HG03558 (cell line): ENCODE results near the gene KCNQ1.

ENCODE experiments used
- ATAC-seq: cut with Tn5 transposase; IDR thresholded peaks from one replicate; pipeline ENCODE4 v1.9.1; 2021; ENCODE audit warnings: moderate number of reproducible peaks; ENCODE audit not compliant: unreplicated experiment; ENCODE audit errors: extremely low read depth

KCNQ1 gene

GRCh38 chr11:2409611-2410468 lies 35.0 kb upstream of the KCNQ1 start:
- ATAC-seq: no peak

- no peak for ATAC-seq
These were observed 34.2 kb upstream of the KCNQ1 start for GRCh38 chr11:2410616-2411015.

- no peak for ATAC-seq
These were observed 33.1 kb upstream of the KCNQ1 start for GRCh38 chr11:2411446-2412305.

- no peak for ATAC-seq
These were observed 32.5 kb upstream of the KCNQ1 start for GRCh38 chr11:2412323-2412722.

- ATAC-seq: no peak
These were observed 30.8 kb upstream of the KCNQ1 start for GRCh38 chr11:2413742-2414579.

- ATAC-seq: no peak
These were observed 30.2 kb upstream of the KCNQ1 start for GRCh38 chr11:2414616-2415015.

GRCh38 chr11:2415171-2415570 lies 29.6 kb upstream of the KCNQ1 start:
- ATAC-seq: no peak

- ATAC-seq: no peak
These were observed 29.0 kb upstream of the KCNQ1 start for GRCh38 chr11:2415601-2416380.

GRCh38 chr11:2416765-2417164 lies 28.0 kb upstream of the KCNQ1 start:
- no peak for ATAC-seq

GRCh38 chr11:2417856-2418692 lies 26.7 kb upstream of the KCNQ1 start:
- ATAC-seq: no peak

GRCh38 chr11:2418693-2419360 lies 26.0 kb upstream of the KCNQ1 start:
- no peak for ATAC-seq

GRCh38 chr11:2419638-2420501 lies 24.9 kb upstream of the KCNQ1 start:
- ATAC-seq: no peak

GRCh38 chr11:2420502-2421225 lies 24.1 kb upstream of the KCNQ1 start:
- no peak for ATAC-seq

- no peak for ATAC-seq
These were observed 23.4 kb upstream of the KCNQ1 start for GRCh38 chr11:2421226-2421994.

- no peak for ATAC-seq
These were observed 22.8 kb upstream of the KCNQ1 start for GRCh38 chr11:2421996-2422395.
